NAMALWA (cell line): ENCODE results near the gene ZNF236.
"Not testable (repeated sequence)": the region's sequence is repeated elsewhere in the genome, so short reads cannot be mapped to it uniquely, and the experiment has no call there.

Experiments
- DNase-seq: peaks from one replicate; pipeline ENCODE4 v3.0.0-alpha.2; 2015; ENCODE audit warnings: low spot score

ZNF236 gene

GRCh38 chr18:76988031-76988826 lies 165.9 kb downstream of the ZNF236 start:
- no peak for DNase-seq

DNA sequence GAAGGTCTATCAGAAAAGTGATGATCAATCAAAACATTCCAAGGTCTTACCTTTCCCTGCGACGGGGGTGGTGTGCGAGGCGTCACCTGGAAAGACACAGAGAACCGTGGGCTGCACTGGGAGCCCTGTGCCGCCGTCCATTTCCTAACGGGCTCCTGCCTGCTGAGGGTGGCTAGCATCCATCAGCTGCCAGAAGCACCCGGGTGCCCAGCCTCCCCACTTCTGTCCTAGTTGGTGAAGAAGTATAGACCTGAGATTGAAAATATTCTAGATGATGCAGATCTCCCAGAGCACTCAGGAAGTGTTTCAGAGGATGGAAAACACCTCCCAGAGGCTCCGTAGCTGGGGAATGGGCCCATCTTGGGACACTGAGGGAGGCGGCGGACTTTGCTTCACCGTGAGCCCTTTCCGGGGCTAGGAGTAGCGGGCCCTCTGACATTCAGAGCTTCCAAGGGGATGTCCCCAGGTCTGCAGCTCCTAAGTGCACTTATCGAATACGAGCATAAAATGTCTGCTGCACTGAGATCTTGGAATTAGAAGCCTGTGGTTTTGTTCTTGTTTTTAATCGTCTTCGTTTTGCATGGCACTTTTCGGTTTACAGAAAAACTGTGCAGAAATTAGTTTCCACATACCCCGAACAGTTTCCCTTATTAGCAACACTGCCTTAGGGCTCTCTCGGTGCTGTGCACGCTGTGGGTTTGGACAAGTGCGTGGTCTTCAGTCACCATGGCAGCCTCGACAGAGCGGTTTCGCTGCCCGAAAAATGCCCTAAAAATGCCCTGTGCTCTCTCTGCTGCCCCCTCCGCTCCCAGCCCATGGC lies 166.7 kb downstream of the ZNF236 start:
- DNase-seq = no peak

GRCh38 chr18:76989647-76990190 lies 167.4 kb downstream of the ZNF236 start:
- no peak for DNase-seq

GRCh38 chr18:76990343-76991020 lies 168.1 kb downstream of the ZNF236 start:
- DNase-seq = not testable (repeated sequence)

DNA sequence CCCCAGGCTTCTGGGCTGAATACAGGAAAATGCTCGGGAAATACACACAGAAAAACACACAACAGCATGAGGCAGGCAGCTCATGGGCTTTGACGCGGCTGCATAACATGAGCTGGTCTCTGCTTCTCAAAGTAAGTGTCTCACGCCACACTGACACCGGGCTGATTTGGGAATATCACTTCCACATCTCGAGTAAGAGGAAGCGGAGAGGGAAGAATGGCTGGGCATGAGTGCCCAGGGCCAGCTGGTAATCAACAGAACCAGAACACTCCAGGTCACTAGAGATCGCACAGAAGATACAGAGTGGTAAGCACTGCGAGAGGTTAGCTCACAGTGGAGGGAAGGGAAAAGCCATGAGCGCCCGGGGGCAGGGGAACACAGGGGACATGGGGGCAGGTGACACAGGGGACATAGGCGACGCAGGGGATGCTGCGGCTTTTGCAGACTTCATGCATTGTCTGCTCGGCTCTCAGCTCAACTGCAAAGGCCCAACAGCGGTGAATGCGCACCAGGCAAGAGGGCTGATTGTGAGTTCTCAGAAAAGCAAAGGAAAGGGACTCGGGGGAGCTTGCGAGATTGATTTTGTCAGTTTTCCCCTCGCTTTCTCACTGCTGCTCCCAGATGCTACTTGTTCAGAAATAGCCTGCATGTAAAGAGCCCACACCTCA lies 168.8 kb downstream of the ZNF236 start:
- no peak for DNase-seq

DNA sequence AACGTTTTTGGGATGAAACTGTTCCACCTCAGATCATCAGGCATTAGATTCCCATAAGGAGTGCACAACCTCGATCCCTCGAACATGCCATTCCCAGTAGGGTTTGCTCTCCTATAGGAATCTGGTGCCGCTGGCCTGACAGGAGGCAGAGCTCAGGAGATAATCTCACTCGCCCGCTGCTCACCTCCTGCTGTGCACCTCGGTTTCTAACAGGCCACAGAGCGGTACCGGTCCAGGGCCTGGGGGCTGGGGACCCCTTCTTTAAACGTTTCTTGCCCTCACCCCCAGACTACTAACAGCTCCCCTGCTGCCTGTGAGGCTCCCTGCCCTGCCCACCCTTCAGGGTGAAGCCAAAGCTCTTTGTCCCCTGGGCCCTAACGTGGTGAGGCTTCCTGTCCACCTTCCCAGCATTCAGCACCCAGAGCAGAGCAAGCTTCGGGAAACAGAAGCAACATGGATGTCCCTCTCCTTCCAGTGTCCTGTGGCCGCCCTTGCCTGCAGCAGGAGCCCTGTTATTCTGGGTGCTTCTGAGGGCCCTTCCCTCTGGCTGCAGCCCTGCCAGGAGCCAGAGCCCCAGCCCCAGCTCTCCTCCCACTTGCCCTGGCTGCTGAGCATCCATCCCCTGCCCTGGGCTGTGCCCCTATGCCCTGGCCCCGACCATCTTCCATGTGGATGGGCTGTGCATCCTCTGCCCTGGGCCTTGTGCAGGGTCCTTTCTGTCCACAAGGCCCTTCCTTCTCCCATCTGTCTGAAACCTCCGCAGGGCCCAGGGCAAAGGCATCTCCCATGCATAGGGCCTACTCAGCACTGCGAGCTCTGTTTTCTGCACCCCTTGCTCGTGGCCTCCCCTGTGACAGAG lies 170.1 kb downstream of the ZNF236 start:
- DNase-seq = no peak

DNA sequence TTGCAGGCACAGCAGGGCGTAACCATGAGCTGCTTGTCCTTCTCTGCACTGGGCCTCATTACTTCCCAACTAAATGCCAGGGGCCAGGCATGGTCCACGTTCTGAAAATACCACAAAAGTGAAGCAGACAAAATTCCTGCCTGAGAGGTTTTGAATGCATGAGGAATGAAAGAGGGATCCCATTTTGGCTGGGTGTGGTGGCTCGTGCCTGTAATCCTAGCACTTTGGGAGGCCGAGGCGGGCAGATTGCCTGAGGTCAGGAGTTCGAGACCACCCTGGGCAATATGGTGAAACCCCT lies 170.7 kb downstream of the ZNF236 start:
- no peak for DNase-seq

GRCh38 chr18:76993573-76993972 lies 171.2 kb downstream of the ZNF236 start:
- DNase-seq = no peak

GRCh38 chr18:76994086-76994654 lies 171.8 kb downstream of the ZNF236 start:
- DNase-seq = no peak

DNA sequence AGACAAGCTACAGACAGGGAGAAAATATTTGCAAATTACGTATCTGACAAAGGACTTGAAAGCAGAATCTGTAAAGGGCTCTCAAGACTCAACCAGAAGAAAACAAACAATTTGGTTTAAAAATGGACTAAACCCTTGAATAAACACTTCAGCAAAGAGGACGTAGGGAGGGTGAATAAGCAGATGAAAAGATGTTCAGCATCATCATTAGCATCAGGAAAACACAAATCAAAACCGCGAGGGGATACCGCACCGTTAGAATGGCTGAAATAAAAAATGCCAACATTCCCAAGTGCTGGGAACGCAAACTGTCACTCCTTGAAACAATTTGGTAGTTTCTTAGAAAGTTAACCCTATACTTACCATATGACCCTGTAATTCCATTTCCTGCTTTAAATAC lies 173.5 kb downstream of the ZNF236 start:
- DNase-seq = no peak

DNA sequence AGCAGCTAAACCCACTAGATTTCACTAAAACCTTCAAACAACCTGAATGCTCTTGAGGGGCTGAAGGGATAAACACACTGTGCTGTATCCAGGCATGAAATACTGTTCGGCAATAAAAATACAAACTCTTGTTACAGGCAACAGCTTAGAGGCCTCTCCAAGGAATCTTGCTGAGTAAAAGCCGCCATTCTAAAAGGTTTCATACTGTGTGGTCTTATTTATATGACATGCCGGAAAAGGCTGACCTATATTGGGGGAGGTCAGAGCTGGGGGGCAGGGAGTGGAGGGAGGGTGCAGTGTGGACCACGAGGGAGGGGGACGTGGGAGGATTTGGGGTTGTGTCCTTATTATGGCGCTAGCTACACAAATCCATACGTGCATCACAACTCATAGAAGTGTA lies 174.1 kb downstream of the ZNF236 start:
- no peak for DNase-seq

DNA sequence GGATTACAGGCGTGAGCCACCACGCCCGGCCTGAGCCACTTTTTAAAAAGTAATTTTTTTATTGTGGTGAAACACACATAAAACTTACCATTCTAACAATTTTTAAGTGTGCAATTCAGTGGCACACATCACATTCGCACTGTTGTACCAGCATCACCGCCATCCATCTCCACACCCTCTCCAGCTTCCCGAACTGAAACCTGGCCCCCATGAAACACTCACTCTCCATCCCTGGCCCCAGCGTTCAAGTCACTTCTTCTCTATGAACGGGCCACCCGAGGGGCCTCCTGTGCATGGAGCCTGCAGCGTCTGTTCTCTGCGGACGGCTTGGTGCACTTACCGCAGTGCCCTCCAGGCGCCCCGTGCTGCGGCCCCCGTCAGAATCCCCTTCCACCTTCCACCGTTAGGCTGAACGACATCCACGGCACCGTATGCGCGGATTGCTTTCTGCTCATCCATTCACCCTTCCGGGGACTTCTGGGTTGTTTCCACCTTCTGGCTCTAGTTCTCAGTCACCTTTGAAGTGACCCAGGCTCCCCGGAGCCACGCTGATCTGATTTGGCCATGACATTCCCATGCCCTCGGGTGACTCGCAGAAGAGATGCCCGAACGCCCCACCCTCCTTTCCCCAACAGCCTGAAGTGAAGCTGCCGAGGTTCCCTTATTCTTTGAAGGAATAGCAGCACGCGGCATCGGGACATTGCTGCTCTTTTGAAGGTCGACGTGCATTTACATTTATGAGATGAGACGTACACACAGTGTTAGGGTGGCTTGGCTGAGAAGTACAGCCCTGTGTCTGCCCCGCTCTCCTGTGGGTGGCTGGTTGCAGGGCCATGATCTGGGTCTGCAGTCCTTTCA lies 175.8 kb downstream of the ZNF236 start:
- no peak for DNase-seq

GRCh38 chr18:76999077-76999476 lies 176.7 kb downstream of the ZNF236 start:
- DNase-seq = no peak

GRCh38 chr18:77000527-77000926 lies 178.2 kb downstream of the ZNF236 start:
- DNase-seq = peak; percentile 52

DNA sequence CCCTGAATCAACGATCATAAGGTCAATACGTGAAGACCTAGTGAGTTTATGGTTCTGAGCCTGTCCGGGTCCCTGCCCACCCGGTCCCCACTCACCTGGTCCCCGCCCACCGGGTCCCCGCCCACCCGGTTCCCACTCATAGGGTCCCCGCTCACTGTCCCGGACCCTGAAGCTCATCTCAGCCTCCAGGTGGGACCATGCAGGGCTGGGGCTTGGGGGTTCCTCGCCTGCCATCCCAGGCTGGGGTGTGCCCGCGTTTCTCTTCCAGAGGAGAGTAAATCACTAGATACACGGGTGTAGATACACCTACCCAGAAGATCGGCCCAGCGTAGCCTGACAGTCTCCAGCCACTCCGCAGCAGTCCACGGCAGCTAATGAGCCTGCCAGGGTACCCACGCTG lies 178.7 kb downstream of the ZNF236 start:
- DNase-seq = no peak

GRCh38 chr18:77001979-77002378 lies 179.6 kb downstream of the ZNF236 start:
- DNase-seq = no peak

GRCh38 chr18:77002496-77002895 lies 180.1 kb downstream of the ZNF236 start:
- no peak for DNase-seq

- no peak for DNase-seq
These were observed 181.0 kb downstream of the ZNF236 start for GRCh38 chr18:77003316-77003715.

DNA sequence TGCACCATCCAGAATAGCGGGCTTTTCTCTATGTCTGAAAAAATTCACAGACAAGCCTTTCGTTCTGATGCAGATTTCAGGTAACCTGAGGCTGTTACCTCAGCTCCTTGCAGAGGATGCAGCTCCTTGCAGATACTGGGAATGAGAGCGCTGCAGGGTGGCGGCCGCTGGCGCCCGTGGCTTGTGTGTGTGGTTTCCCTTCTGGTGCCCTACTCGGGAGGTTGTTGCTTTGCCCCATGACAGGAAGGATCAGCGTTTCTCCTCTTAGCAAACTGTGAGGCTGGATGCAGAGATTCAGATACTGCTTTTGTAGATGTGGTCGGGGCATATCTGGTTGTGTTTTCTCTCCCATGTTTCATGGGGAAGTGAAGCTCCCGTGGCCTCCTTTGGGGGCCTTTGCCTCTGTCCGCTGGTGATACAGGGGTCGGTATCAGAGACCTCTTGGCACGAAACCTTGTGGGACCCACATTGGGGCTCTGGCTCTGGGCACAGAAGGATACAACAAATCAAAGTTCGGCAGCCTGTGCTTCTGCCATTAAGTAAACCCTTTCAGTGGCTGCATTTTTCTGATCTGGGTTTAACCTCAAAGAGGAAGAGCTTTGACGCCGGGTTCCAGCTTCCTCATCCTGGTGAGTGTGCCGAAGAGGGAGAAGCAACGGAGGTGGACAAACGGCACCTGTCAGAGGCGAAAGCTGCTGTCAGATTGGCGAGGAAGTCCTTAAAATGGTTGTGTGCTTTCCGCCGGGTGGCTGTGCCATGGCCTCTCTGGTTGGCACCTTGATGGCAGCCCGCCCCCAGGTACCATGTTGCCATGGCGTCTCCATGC lies 182.4 kb downstream of the ZNF236 start:
- no peak for DNase-seq
